Measurements from ENCODE around the gene TRIM67.

The TRIM67 gene

GRCh38 chr1:231185391-231185790, 23.5 kb downstream of the TRIM67 start:
- no peak for DNase-seq

- DNase-seq = no peak
These were observed 24.7 kb downstream of the TRIM67 start for GRCh38 chr1:231186356-231187115.

GRCh38 chr1:231187571-231187970, 25.7 kb downstream of the TRIM67 start:
- no peak for DNase-seq

GRCh38 chr1:231188072-231188471, 26.2 kb downstream of the TRIM67 start:
- no peak for DNase-seq

- no peak for DNase-seq
These were observed 26.9 kb downstream of the TRIM67 start for GRCh38 chr1:231188768-231189167.

GRCh38 chr1:231189683-231190270, 27.9 kb downstream of the TRIM67 start:
- no peak for DNase-seq

- DNase-seq = no peak
These were observed 28.6 kb downstream of the TRIM67 start for GRCh38 chr1:231190456-231190855.

- DNase-seq = no peak
These were observed 30.8 kb downstream of the TRIM67 start for GRCh38 chr1:231192620-231193163.

GRCh38 chr1:231193710-231194340, 32.0 kb downstream of the TRIM67 start:
- DNase-seq = no peak

- DNase-seq = no peak
These were observed 32.6 kb downstream of the TRIM67 start for GRCh38 chr1:231194476-231194842.

- no peak for DNase-seq
These were observed 33.1 kb downstream of the TRIM67 start for GRCh38 chr1:231194843-231195516.

- DNase-seq = no peak
These were observed 34.4 kb downstream of the TRIM67 start for GRCh38 chr1:231196307-231196706.

- DNase-seq = no peak
These were observed 34.9 kb downstream of the TRIM67 start for GRCh38 chr1:231196728-231197127.

- no peak for DNase-seq
These were observed 38.0 kb downstream of the TRIM67 start for GRCh38 chr1:231199868-231200267.

GRCh38 chr1:231200388-231201031, 38.7 kb downstream of the TRIM67 start:
- no peak for DNase-seq

- DNase-seq = no peak
These were observed 39.6 kb downstream of the TRIM67 start for GRCh38 chr1:231201375-231201978.

GRCh38 chr1:231201979-231202633, 40.2 kb downstream of the TRIM67 start:
- no peak for DNase-seq

GRCh38 chr1:231203259-231204057, 41.6 kb downstream of the TRIM67 start:
- no peak for DNase-seq

- DNase-seq = no peak
These were observed 45.0 kb downstream of the TRIM67 start for GRCh38 chr1:231206856-231207255.

GRCh38 chr1:231207437-231207836, 45.6 kb downstream of the TRIM67 start:
- DNase-seq = no peak

- DNase-seq = no peak
These were observed 47.1 kb downstream of the TRIM67 start for GRCh38 chr1:231208980-231209379.
